ENCODE data around the gene JUNB.
A peak's percentile ranks its signal among the peaks of the same experiment; 100 is the strongest.

Gene JUNB

GRCh38 chr19:12791345-12792050, at the start of gene JUNB:
Gene JUNB, plus strand, starts transcription at chr19:12791486. Its CDS starts 286 bp downstream, at chr19:12791772.
- peak; percentile 98 for DNase-seq

- no peak for DNase-seq
These were observed 46.0 kb upstream of the JUNB start for GRCh38 chr19:12745166-12745897.

GRCh38 chr19:12748489-12748888, 42.8 kb upstream of the JUNB start:
- no peak for DNase-seq

- DNase-seq, result no peak
These were observed 41.3 kb upstream of the JUNB start for GRCh38 chr19:12749938-12750521.

- DNase-seq, result no peak
These were observed 40.4 kb upstream of the JUNB start for GRCh38 chr19:12750851-12751250.

- DNase-seq, result no peak
These were observed 39.7 kb upstream of the JUNB start, which contains the start of gene BEST2 for GRCh38 chr19:12751635-12752034. Gene BEST2, plus strand, starts transcription at chr19:12751791. Its CDS starts 802 bp downstream, at chr19:12752593.

GRCh38 chr19:12752056-12752781, 39.1 kb upstream of the JUNB start:
- no peak for DNase-seq

GRCh38 chr19:12754465-12755196, 36.7 kb upstream of the JUNB start:
- no peak for DNase-seq

GRCh38 chr19:12756150-12756883, 35.0 kb upstream of the JUNB start:
- DNase-seq, result no peak

GRCh38 chr19:12757544-12758274, 33.6 kb upstream of the JUNB start:
- peak; percentile 81 for DNase-seq

GRCh38 chr19:12759686-12760085, 31.6 kb upstream of the JUNB start:
- no peak for DNase-seq

GRCh38 chr19:12763100-12763499, 28.2 kb upstream of the JUNB start:
- DNase-seq, result no peak

GRCh38 chr19:12764698-12765097, 26.6 kb upstream of the JUNB start:
- no peak for DNase-seq

GRCh38 chr19:12766051-12766521, 25.2 kb upstream of the JUNB start:
- DNase-seq, result no peak

GRCh38 chr19:12767150-12767549, 24.1 kb upstream of the JUNB start:
- no peak for DNase-seq

- DNase-seq, result no peak
These were observed 23.6 kb upstream of the JUNB start for GRCh38 chr19:12767666-12768065.

- DNase-seq, result peak; percentile 58
These were observed 21.6 kb upstream of the JUNB start for GRCh38 chr19:12769689-12770088.

- DNase-seq, result no peak
These were observed 20.4 kb upstream of the JUNB start for GRCh38 chr19:12770922-12771321.

GRCh38 chr19:12772323-12772722, 19.0 kb upstream of the JUNB start:
- DNase-seq, result no peak

GRCh38 chr19:12773571-12773970, 17.7 kb upstream of the JUNB start:
- DNase-seq, result peak; percentile 62
